Measurements from ENCODE around the gene LRPPRC. TPM values are rescaled to one million over a fixed set of nuclear protein-coding genes. Genes with fewer than 3 reads are reported as not detected.
"Not testable (repeated sequence)": the region's sequence is repeated elsewhere in the genome, so short reads cannot be mapped to it uniquely, and the experiment has no call there.

Gene LRPPRC
- total RNA-seq, result 100 to 1,000 TPM; 170 to 175 TPM

DNA sequence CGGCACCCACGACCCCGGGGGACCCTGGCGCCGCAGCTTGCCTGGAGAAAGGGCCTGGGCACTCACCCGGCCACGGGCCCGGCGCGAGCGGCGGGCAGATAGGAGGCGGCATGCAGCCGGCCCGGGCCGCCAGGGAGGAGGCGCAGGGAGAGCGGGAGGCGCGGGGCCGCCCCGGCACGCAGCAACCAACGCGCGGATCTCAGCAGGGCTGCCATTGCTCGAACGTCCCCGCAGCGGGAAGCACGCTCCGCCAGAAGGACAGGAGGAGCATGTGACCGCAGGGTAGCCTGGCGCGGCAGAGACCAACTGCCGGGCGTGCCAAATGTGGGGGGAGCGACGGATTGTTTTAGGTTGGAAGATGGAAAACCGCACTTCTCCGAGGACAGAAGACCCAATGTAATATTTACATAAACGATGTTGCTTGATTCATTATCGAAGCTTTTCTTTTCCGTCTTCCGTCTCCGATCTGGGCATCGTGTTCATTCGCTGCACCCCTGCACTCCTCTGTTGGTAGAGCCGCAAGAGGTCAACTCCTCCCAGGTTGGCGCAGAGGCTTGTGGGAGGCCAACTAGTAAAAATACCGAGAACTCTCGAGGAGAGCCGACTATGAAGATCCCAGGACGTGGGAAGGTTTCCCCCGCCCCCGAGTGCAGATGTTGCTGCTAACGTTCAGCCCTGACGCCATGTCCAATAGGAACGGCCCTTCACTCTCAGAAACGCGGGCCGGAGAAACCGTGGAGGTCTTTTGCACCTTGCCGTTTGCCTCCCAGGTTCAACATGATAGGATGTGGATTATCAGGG, at the start of gene LRPPRC:
Gene LRPPRC, minus strand, starts transcription at position 257 of the 801 bp plus-strand sequence. Its CDS starts 42 bp downstream, at position 215.
- Mint-ChIP-seq H3K4me1 (ENCODE audit: low read depth) (peaks cover 36% of the 10 kb centered on the region), H3K27me3 (ENCODE audit: low read depth) (no peaks in the 10 kb centered on the region), H3K9me3 (no peaks in the 10 kb centered on the region), H3K4me3 (peak within 1 kb of the TSS; percentile 89), H3K27ac (peak within 1 kb of the TSS; percentile 93), H3K36me3 (ENCODE audit: low read depth) (peaks cover 37% of the 10 kb centered on the region)
- CTCF ChIA-PET, result no interaction called here
- peak; percentile 95 for DNase-seq
- intact Hi-C loops (cut with micrococcal nuclease), result loop anchor here (1.0 to 10.0 kb wide), 8 partner anchors 48 to 849 kb away; partner anchors contain the start of genes CAMKMT, DYNC2LI1, PLEKHH2 and PPM1B

DNA sequence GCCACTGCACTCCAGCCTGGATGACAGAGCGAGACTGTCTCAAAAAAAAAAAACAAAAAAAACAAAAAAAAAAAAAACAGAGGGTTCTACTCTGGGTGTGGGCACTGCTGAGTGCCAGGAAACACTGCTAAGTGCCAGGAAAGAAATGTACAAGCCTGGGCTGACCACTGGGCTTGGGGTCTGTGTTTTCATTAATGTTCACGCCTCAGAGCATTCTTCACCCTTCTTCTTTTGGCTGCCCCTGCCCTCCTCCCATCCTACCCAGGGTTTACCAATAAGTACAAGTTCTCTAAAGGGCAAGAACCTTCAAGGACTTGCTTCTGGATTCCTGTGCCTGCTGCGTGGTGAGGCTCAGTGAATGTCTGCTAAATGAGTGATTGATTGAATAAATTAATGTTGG, 49.3 kb upstream of the LRPPRC start:
- no peaks in the 10 kb centered on the region for H3K4me1 Mint-ChIP-seq (ENCODE audit: low read depth)
- H3K36me3 Mint-ChIP-seq (ENCODE audit: low read depth), result no peaks in the 10 kb centered on the region
- H3K27ac Mint-ChIP-seq, result no peak overlapping the region
- H3K9me3 Mint-ChIP-seq, result no peaks in the 10 kb centered on the region
- CTCF ChIA-PET, result interaction anchor here (1.3 to 1.8 kb wide), 8 partner anchors 12 to 435 kb away, joined by 3 to 10 read pairs (median 6); no protein-coding TSS in a partner anchor
- DNase-seq, result no peak
- H3K27me3 Mint-ChIP-seq (ENCODE audit: low read depth), result no peaks in the 10 kb centered on the region
- no peak overlapping the region for H3K4me3 Mint-ChIP-seq
- intact Hi-C loops (cut with micrococcal nuclease), result loop anchor here (2.0 kb wide), 2 partner anchors 250 to 298 kb away; no protein-coding TSS in a partner anchor

DNA sequence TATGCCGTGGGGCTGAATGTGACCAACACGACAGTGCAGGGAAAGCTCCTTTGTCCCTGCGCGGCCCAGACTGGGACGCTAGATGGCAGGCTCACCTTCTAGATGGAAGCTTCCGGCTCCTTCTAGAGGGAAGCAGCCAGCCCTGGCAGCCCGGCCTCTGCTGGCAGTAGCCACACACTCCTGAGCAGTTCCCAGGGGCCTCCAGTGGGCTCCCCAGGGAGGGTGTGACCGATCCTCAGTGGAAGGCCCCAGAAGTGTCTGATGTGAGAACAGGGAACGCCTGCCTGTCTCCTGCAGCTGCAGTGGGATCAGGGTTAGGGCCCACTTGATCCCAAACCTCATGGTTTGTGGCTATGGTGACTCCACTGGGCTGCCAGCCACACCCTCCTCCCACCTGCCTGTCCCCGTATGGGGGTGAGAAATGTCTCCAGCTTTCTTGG, 48.5 kb upstream of the LRPPRC start:
- Mint-ChIP-seq H3K27me3 (ENCODE audit: low read depth) (no peaks in the 10 kb centered on the region), H3K27ac (no peak overlapping the region)

DNA sequence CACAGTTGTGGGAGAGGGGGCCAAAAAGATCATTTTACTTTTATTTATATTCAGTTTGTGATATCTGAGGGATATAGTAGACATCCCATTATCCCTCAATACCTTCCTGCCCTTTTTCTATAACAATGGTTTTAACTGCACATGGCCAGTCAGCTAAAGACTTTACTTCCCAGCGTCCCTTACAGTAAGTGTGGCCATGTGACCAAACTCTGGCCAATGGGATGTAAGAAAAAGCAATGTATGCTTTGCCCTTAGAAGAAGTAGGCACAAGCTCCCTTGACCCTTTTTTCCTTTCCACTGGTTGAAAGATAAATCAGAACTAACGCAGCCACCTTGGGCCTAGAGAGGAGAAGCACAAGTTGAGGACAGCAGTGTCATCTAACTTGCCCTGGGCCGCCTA, 44.6 kb upstream of the LRPPRC start:
- intact Hi-C loops (cut with micrococcal nuclease), result no loop called here
- DNase-seq, result no peak
- Mint-ChIP-seq H3K36me3 (ENCODE audit: low read depth) (no peaks in the 10 kb centered on the region), H3K4me1 (ENCODE audit: low read depth) (no peaks in the 10 kb centered on the region), H3K4me3 (no peak overlapping the region), H3K27me3 (ENCODE audit: low read depth) (no peaks in the 10 kb centered on the region), H3K9me3 (no peaks in the 10 kb centered on the region), H3K27ac (no peak overlapping the region)
- CTCF ChIA-PET, result interaction anchor here (0.7 kb wide), 1 partner anchor 32 kb away, joined by 3 read pairs; no protein-coding TSS in a partner anchor

More for the DNA sequence above, 48.5 kb upstream of the LRPPRC start:
- Mint-ChIP-seq H3K4me1 (ENCODE audit: low read depth) (no peaks in the 10 kb centered on the region), H3K9me3 (no peaks in the 10 kb centered on the region), H3K4me3 (no peak overlapping the region), H3K36me3 (ENCODE audit: low read depth) (no peaks in the 10 kb centered on the region)
- peak; percentile 93 for DNase-seq
- intact Hi-C loops (cut with micrococcal nuclease), result loop anchor here (1.0 to 2.0 kb wide), 9 partner anchors 43 to 911 kb away; no protein-coding TSS in a partner anchor
- CTCF ChIA-PET, result interaction anchor here (0.6 to 1.8 kb wide), 31 partner anchors 10 to 911 kb away, joined by 3 to 17 read pairs (median 4); no protein-coding TSS in a partner anchor

DNA sequence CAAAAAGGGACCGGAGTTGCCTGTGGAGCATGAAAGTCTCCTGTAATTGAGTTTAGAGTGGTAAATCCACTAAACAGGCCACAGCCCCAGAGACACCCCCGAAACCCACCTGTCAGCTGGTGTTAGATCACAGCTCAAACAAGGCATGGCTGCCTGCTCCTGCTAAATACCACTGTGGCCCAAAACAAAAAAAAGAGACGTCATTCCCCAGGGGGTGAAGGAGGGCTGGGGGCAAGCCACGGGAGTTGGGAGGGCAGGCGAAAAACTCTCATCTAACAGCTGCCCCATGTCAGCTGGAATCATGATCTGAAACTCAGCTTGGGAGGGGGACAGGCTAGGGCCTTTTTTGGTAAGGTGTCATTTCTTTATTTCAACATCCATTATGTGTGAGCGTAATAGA, 42.5 kb upstream of the LRPPRC start:
- Mint-ChIP-seq H3K9me3 (no peaks in the 10 kb centered on the region), H3K4me1 (ENCODE audit: low read depth) (no peaks in the 10 kb centered on the region), H3K4me3 (no peak overlapping the region), H3K36me3 (ENCODE audit: low read depth) (no peaks in the 10 kb centered on the region), H3K27me3 (ENCODE audit: low read depth) (no peaks in the 10 kb centered on the region), H3K27ac (no peak overlapping the region)
- CTCF ChIA-PET, result no interaction called here
- DNase-seq, result no peak
- intact Hi-C loops (cut with micrococcal nuclease), result no loop called here

DNA sequence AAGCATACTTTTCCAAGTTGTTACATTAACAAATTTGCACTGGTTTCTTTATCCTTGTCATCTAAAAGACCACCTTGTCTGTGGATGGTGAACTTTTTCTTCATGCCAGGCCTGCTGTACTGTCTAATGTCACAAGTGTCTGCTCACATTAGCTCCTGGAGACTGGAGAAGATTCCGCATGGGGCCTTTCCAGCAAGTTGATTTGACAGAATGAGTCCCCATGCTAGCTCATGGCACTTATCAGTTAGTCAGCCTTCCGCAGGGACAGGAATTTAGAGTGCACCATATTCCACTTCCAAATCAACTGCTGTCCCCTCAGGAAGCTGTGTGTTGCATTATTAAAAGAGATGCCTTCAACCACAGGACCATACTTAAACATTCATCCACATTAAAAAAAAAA, 41.4 kb upstream of the LRPPRC start:
- H3K27me3 Mint-ChIP-seq (ENCODE audit: low read depth), result no peaks in the 10 kb centered on the region
- H3K4me3 Mint-ChIP-seq, result no peak overlapping the region
- no peaks in the 10 kb centered on the region for H3K4me1 Mint-ChIP-seq (ENCODE audit: low read depth)
- H3K36me3 Mint-ChIP-seq (ENCODE audit: low read depth), result no peaks in the 10 kb centered on the region
- no peak overlapping the region for H3K27ac Mint-ChIP-seq
- CTCF ChIA-PET, result no interaction called here
- no peaks in the 10 kb centered on the region for H3K9me3 Mint-ChIP-seq
- intact Hi-C loops (cut with micrococcal nuclease), result no loop called here
- DNase-seq, result no peak

DNA sequence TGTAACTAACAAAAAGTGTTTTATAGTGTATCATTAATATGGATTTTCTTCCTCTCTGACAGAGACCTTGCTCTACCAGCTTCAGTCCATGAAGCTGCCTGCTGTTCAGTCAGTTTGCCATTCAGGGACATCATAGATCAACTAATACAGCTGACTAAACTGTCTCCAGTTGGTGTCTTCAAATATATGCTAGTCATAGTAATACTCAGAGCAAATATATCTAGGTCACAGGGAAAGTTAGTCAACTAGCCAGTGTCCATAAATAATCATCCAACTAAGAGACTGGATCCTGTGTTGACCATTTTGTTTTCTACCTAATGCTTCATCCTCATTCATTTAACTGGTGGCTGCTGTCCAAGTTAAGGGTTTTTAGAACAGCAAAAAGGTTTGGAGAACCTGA, 38.2 kb upstream of the LRPPRC start:
- no peaks in the 10 kb centered on the region for H3K27me3 Mint-ChIP-seq (ENCODE audit: low read depth)
- no peaks in the 10 kb centered on the region for H3K9me3 Mint-ChIP-seq
- no peaks in the 10 kb centered on the region for H3K36me3 Mint-ChIP-seq (ENCODE audit: low read depth)
- no peak for DNase-seq
- intact Hi-C loops (cut with micrococcal nuclease), result no loop called here
- no peak overlapping the region for H3K27ac Mint-ChIP-seq
- CTCF ChIA-PET, result interaction anchor here (2.8 kb wide), 1 partner anchor 10 kb away, joined by 9 read pairs; no protein-coding TSS in a partner anchor
- no peak overlapping the region for H3K4me3 Mint-ChIP-seq
- no peaks in the 10 kb centered on the region for H3K4me1 Mint-ChIP-seq (ENCODE audit: low read depth)

DNA sequence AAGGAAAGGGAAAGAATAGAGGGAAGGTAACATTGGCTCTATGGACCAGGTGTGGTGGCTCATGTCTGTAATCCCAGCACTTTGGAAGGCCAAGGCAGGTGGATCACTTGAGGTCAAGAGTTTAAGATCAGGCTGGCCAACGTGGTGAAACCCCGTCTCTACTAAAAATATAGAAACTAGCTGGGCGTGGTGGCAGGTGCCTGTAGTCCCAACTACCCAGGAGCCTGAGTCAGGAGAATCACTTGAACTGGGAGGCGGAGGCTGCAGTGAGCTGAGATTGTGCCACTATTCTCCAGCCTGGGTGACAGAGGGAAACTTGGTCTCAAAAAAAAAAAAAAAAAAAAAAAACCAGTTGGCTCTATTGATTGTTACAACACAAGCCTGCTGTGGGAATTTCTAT, 31.3 kb upstream of the LRPPRC start:
- H3K4me1 Mint-ChIP-seq (ENCODE audit: low read depth); H3K36me3 Mint-ChIP-seq (ENCODE audit: low read depth); H3K27ac Mint-ChIP-seq; H3K4me3 Mint-ChIP-seq; CTCF ChIA-PET; DNase-seq; H3K9me3 Mint-ChIP-seq; intact Hi-C loops (cut with micrococcal nuclease); H3K27me3 Mint-ChIP-seq (ENCODE audit: low read depth): not testable (repeated sequence)

DNA sequence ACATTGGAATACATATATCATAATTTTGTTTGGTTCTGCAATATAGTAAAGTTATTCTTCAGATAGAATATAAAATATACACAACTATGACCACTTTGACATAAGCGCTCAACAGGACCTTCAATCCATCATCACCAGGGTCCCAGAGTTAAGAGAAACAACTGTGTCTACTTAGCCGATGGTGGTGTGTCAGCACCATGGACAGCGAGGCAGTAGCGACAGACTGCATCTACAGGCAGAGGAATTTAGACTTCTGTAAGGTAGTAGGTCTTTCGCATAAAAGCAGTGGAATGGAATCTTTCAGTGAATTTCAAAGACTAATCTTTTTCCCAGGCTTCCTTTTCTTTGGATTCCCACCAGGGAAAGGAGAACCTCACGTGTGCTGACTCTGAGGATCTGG, 20.5 kb upstream of the LRPPRC start:
- Mint-ChIP-seq H3K36me3 (ENCODE audit: low read depth) (no peaks in the 10 kb centered on the region), H3K9me3 (peaks cover 3% of the 10 kb centered on the region), H3K4me1 (ENCODE audit: low read depth) (no peaks in the 10 kb centered on the region), H3K27ac (no peak overlapping the region), H3K4me3 (no peak overlapping the region), H3K27me3 (ENCODE audit: low read depth) (peaks cover 15% of the 10 kb centered on the region)
- intact Hi-C loops (cut with micrococcal nuclease), result no loop called here
- DNase-seq, result peak; percentile 69
- CTCF ChIA-PET, result no interaction called here

DNA sequence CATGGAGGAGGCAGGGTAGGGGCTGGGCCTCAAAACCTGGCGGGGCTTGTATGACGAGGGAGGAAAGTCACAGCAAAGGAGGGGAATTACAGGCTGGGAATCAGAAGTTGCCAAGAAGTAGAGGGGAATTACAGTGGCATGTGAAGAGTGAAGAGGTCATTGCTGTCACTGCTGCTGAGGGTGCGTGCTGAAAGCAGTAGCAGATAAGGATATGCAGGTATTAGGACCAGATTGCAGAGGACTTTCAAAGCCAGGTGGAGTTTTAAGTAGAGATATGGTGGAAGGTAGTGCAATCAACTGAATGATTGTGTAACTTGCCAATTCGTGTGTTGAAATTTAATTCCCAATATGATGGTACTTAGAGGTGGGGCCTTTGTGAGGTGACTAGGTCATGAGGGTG, 19.4 kb upstream of the LRPPRC start:
- DNase-seq, result no peak
- no peak overlapping the region for H3K4me3 Mint-ChIP-seq
- H3K27me3 Mint-ChIP-seq (ENCODE audit: low read depth), result peaks cover 15% of the 10 kb centered on the region
- no peaks in the 10 kb centered on the region for H3K36me3 Mint-ChIP-seq (ENCODE audit: low read depth)
- no peaks in the 10 kb centered on the region for H3K4me1 Mint-ChIP-seq (ENCODE audit: low read depth)
- no peak overlapping the region for H3K27ac Mint-ChIP-seq
- intact Hi-C loops (cut with micrococcal nuclease), result no loop called here
- H3K9me3 Mint-ChIP-seq, result peaks cover 3% of the 10 kb centered on the region
- CTCF ChIA-PET, result interaction anchor here (0.6 kb wide), 1 partner anchor 11 kb away, joined by 4 read pairs; no protein-coding TSS in a partner anchor

DNA sequence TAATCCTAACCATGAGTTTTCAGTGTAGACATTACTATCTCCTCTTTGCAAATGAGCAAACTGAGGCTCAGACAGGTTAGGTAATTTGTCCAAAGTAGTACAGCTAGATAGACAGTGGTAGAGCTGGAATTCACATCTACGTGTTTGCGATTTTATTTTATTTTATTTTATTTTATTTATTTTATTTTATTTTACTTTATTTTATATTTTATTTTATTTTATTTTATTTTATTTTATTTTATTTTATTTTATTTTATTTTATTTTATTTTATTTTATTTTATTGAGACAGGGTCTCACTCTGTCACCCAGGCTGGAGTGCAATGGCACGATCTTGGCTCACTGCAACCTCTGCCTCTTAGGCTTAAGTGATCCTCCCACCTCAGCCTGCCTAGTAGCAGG, 17.4 kb upstream of the LRPPRC start:
- DNase-seq; H3K36me3 Mint-ChIP-seq (ENCODE audit: low read depth); H3K27ac Mint-ChIP-seq; H3K4me1 Mint-ChIP-seq (ENCODE audit: low read depth); CTCF ChIA-PET; H3K4me3 Mint-ChIP-seq; H3K9me3 Mint-ChIP-seq; intact Hi-C loops (cut with micrococcal nuclease): not testable (repeated sequence)
- H3K27me3 Mint-ChIP-seq (ENCODE audit: low read depth), result peaks cover 15% of the 10 kb centered on the region

DNA sequence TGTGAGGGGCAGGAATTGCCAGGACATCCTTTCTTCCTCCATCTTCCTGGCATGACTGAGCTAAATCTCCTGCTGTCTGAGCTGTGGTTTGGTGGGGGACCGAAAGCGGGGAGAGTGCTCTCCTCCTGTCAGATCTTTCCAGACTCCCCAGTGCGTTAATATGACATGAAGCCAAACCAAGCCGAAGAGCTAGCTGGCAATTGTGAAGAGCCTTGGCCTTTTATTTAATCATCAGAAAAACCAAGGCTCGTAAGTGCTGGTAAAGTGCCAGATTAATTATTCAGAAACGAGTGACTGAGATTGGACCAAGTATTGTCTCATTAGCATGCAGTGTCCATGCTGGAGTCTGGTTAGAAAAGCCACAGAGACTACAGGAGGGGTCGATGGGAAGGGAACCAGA, 14.5 kb upstream of the LRPPRC start:
- H3K36me3 Mint-ChIP-seq (ENCODE audit: low read depth), result no peaks in the 10 kb centered on the region
- no peak overlapping the region for H3K4me3 Mint-ChIP-seq
- H3K9me3 Mint-ChIP-seq, result peaks cover 3% of the 10 kb centered on the region
- no peak for DNase-seq
- CTCF ChIA-PET, result no interaction called here
- peaks cover 11% of the 10 kb centered on the region for H3K27me3 Mint-ChIP-seq (ENCODE audit: low read depth)
- intact Hi-C loops (cut with micrococcal nuclease), result no loop called here
- no peak overlapping the region for H3K27ac Mint-ChIP-seq
- peaks cover 8% of the 10 kb centered on the region for H3K4me1 Mint-ChIP-seq (ENCODE audit: low read depth)

Measured in activated naive CD4-positive, alpha-beta T cell treated with anti-CD3 and anti-CD28 coated beads for 36 hours (primary cell).